Astrocyte of the cerebellum (primary cell): ENCODE measurements around the gene MAL.

Source experiments
- DNase-seq: peaks from one replicate; pipeline ENCODE4 v3.0.0-alpha.2; 2011; ENCODE audit warnings: low read depth
- H3K4me3 ChIP-seq: 2 replicates; pipeline ENCODE4 v1.5.1; 2011; ENCODE audit warnings: mild to moderate bottlenecking, low read depth, low read length, moderate library complexity
- CTCF ChIP-seq: IDR thresholded peaks from 2 replicates; pipeline ENCODE4 v1.5.1; 2012; ENCODE audit warnings: low read length, low read depth, moderate library complexity, mild to moderate bottlenecking; ENCODE audit errors: missing control alignments
- in situ Hi-C: cut with HindIII; loops from 2 replicates; pipeline ENCODE4 v1.10.0; 2017; ENCODE audit warnings: low sequenced_read_pairs

The MAL gene

GRCh38 chr2:95039363-95039762, 13.9 kb downstream of the MAL start:
- no peak for TF ChIP-seq CTCF
- H3K4me3 ChIP-seq: no peak overlapping the region
- in situ Hi-C loops: no loop called here
- DNase-seq: no peak

- DNase-seq: no peak
- in situ Hi-C loops: no loop called here
- H3K4me3 ChIP-seq: no peak overlapping the region
- TF ChIP-seq CTCF: no peak
Observed at GRCh38 chr2:95039978-95040377, 14.5 kb downstream of the MAL start.

- no peak overlapping the region for H3K4me3 ChIP-seq
- no peak for DNase-seq
- TF ChIP-seq CTCF: no peak
- in situ Hi-C loops: no loop called here
Observed at GRCh38 chr2:95040426-95040825, 14.9 kb downstream of the MAL start.

GRCh38 chr2:95041060-95041823, 15.7 kb downstream of the MAL start:
- TF ChIP-seq CTCF: no peak
- in situ Hi-C loops: no loop called here
- DNase-seq: no peak
- H3K4me3 ChIP-seq: no peak overlapping the region

- no peak for TF ChIP-seq CTCF
- in situ Hi-C loops: no loop called here
- DNase-seq: no peak
- no peak overlapping the region for H3K4me3 ChIP-seq
Observed at GRCh38 chr2:95041824-95042442, 16.4 kb downstream of the MAL start.

GRCh38 chr2:95042472-95043271, 17.2 kb downstream of the MAL start:
- H3K4me3 ChIP-seq: no peak overlapping the region
- no peak for TF ChIP-seq CTCF
- in situ Hi-C loops: no loop called here
- no peak for DNase-seq
